ENCODE results near the gene ALB.
"Not testable (repeated sequence)": the region's sequence is repeated elsewhere in the genome, so short reads cannot be mapped to it uniquely, and the experiment has no call there.

Gene ALB

GRCh38 chr4:73381214-73381613 lies 22.9 kb upstream of the ALB start:
- no peak overlapping the region for H3K4me3 ChIP-seq (ENCODE audit: low read length)
- TF ChIP-seq CTCF (conservative IDR thresholded peaks at IDR 0.05; ENCODE audit: low read depth, low read length) = no peak
- DNase-seq (ENCODE audit: low read depth) = no peak

- DNase-seq (ENCODE audit: low read depth) = no peak
- H3K4me3 ChIP-seq (ENCODE audit: low read length) = no peak overlapping the region
Measured at GRCh38 chr4:73383452-73383851, 20.6 kb upstream of the ALB start.

GRCh38 chr4:73387552-73387951 lies 16.5 kb upstream of the ALB start:
- TF ChIP-seq CTCF (conservative IDR thresholded peaks at IDR 0.05; ENCODE audit: low read depth, low read length) = no peak
- no peak for DNase-seq (ENCODE audit: low read depth)
- H3K4me3 ChIP-seq (ENCODE audit: low read length) = no peak overlapping the region

More at GRCh38 chr4:73383452-73383851, 20.6 kb upstream of the ALB start:
- no peak for TF ChIP-seq CTCF (conservative IDR thresholded peaks at IDR 0.05; ENCODE audit: low read depth, low read length)

GRCh38 chr4:73388887-73389286 lies 15.2 kb upstream of the ALB start:
- TF ChIP-seq CTCF (conservative IDR thresholded peaks at IDR 0.05; ENCODE audit: low read depth, low read length) = no peak
- no peak overlapping the region for H3K4me3 ChIP-seq (ENCODE audit: low read length)
- no peak for DNase-seq (ENCODE audit: low read depth)

GRCh38 chr4:73389663-73390062 lies 14.4 kb upstream of the ALB start:
- not testable (repeated sequence) for H3K4me3 ChIP-seq (ENCODE audit: low read length); DNase-seq (ENCODE audit: low read depth)

GRCh38 chr4:73391774-73392173 lies 12.3 kb upstream of the ALB start:
- no peak overlapping the region for H3K4me3 ChIP-seq (ENCODE audit: low read length)
- TF ChIP-seq CTCF (conservative IDR thresholded peaks at IDR 0.05; ENCODE audit: low read depth, low read length) = no peak
- no peak for DNase-seq (ENCODE audit: low read depth)

GRCh38 chr4:73392936-73393335 lies 11.2 kb upstream of the ALB start:
- DNase-seq (ENCODE audit: low read depth) = no peak
- TF ChIP-seq CTCF (conservative IDR thresholded peaks at IDR 0.05; ENCODE audit: low read depth, low read length) = no peak
- H3K4me3 ChIP-seq (ENCODE audit: low read length) = no peak overlapping the region

- no peak overlapping the region for H3K4me3 ChIP-seq (ENCODE audit: low read length)
- no peak for TF ChIP-seq CTCF (conservative IDR thresholded peaks at IDR 0.05; ENCODE audit: low read depth, low read length)
- DNase-seq (ENCODE audit: low read depth) = no peak
Measured at GRCh38 chr4:73396304-73396703, 7.8 kb upstream of the ALB start.
